MM.1S (cell line): ENCODE data around the gene GAREM1.

ENCODE experiments used
- EZH2 ChIP-seq: fragments of 300-600 bp; sonication (generic); optimal IDR thresholded peaks from 2 replicates; pipeline ENCODE3; 2017; ENCODE audit warnings: low read depth, mild to moderate bottlenecking, antibody characterized with exemption, low read length, mixed read lengths
- EZH2phosphoT487 ChIP-seq: fragments of 300-600 bp; sonication (generic); IDR thresholded peaks from 2 replicates; pipeline ENCODE4 v1.6.1; 2018; ENCODE audit warnings: antibody characterized with exemption, low read length
- TF ChIP-seq, protein P1 (sequence below): fragments of 300-600 bp; sonication (generic); IDR thresholded peaks from 2 replicates; pipeline ENCODE4 v1.5.1; 2016; ENCODE audit warnings: antibody characterized with exemption, low read length, mixed read lengths

DNA sequence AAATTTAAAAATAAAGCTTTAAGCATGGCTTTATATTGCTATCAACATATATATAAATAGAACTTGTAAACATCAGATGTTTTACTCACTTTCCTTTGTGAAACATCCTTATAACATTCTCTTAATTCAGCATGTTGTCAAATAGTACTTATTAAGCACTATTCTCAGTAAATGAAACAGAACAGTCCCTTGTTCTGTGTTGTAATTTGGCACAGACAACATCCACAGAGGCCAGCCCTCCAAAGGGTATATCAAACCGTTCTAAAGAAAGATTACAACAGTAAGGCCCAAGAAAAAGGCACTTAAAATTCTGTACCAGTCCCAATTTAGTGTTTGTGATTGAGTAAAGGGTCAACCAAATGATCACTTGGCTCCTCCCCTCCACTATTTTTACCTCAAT is 46.0 kb downstream of the GAREM1 start:
- TF ChIP-seq, protein P1, sequence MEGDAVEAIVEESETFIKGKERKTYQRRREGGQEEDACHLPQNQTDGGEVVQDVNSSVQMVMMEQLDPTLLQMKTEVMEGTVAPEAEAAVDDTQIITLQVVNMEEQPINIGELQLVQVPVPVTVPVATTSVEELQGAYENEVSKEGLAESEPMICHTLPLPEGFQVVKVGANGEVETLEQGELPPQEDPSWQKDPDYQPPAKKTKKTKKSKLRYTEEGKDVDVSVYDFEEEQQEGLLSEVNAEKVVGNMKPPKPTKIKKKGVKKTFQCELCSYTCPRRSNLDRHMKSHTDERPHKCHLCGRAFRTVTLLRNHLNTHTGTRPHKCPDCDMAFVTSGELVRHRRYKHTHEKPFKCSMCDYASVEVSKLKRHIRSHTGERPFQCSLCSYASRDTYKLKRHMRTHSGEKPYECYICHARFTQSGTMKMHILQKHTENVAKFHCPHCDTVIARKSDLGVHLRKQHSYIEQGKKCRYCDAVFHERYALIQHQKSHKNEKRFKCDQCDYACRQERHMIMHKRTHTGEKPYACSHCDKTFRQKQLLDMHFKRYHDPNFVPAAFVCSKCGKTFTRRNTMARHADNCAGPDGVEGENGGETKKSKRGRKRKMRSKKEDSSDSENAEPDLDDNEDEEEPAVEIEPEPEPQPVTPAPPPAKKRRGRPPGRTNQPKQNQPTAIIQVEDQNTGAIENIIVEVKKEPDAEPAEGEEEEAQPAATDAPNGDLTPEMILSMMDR, result no peak
- no peak for TF ChIP-seq EZH2
- no peak for TF ChIP-seq EZH2phosphoT487
